Neural cell (in vitro differentiated cells): ENCODE results near the gene TTLL12.

Experiments used
- CTCF ChIP-seq: fragments of 450-650 bp; IDR thresholded peaks from 2 replicates; pipeline ENCODE4 v1.5.1; 2014; ENCODE audit warnings: antibody characterized with exemption, mild to moderate bottlenecking, moderate library complexity; ENCODE audit not compliant: poor library complexity, severe bottlenecking
- EP300 ChIP-seq: fragments of 450-650 bp; conservative IDR thresholded peaks from 2 replicates; pipeline ENCODE4 v1.6.1; 2014; ENCODE audit warnings: antibody characterized with exemption, mild to moderate bottlenecking, moderate library complexity; ENCODE audit not compliant: poor library complexity, severe bottlenecking
- EZH2 ChIP-seq: fragments of 200-600, 300-800 bp; shearing (Covaris generic), sonication (generic); IDR thresholded peaks from 2 replicates; pipeline ENCODE4 v1.6.1; 2014; ENCODE audit warnings: antibody characterized with exemption, low read length, borderline replicate concordance, mild to moderate bottlenecking; ENCODE audit not compliant: insufficient read depth, poor library complexity, severe bottlenecking
- MXI1 ChIP-seq: fragments of 450-650 bp; conservative IDR thresholded peaks from 2 replicates; pipeline ENCODE4 v1.6.1; 2014; ENCODE audit warnings: antibody characterized with exemption, mild to moderate bottlenecking; ENCODE audit not compliant: poor library complexity, severe bottlenecking
- POLR2AphosphoS5 ChIP-seq: IDR thresholded peaks from 2 replicates; pipeline ENCODE4 v1.6.1; 2012
- RAD21 ChIP-seq: fragments of 450-650 bp; conservative IDR thresholded peaks from 2 replicates; pipeline ENCODE4 v1.6.1; 2014; ENCODE audit warnings: antibody characterized with exemption, mild to moderate bottlenecking, moderate library complexity
- REST ChIP-seq: IDR thresholded peaks from 2 replicates; pipeline ENCODE4 v1.6.1; 2012; ENCODE audit warnings: borderline replicate concordance

GRCh38 chr22:43198936-43199335 is 12.0 kb upstream of the TTLL12 start:
- TF ChIP-seq EP300 (no peak), CTCF (no peak), MXI1 (no peak), POLR2AphosphoS5 (no peak), EZH2 (no peak), RAD21 (no peak), REST (no peak)
